H1 (cell line): ENCODE data around the gene MBD5. TPM values are rescaled to one million over a fixed set of nuclear protein-coding genes. Genes with fewer than 3 reads are reported as not detected.

Experiments
- CTCF ChIA-PET: fragments of 300-600 bp; sonication (Branson Sonifier 250); formaldehyde crosslinking; loops from one replicate; lab custom pipeline; 2021; ENCODE audit not compliant: partially characterized antibody; lab: Charles Lee
- POLR2A ChIA-PET: fragments of 300-600 bp; sonication (Branson Sonifier 250); formaldehyde crosslinking; loops from one replicate; lab custom pipeline; 2021; ENCODE audit warnings: inconsistent platforms; ENCODE audit not compliant: partially characterized antibody; lab: Charles Lee
- DNase-seq, 2 experiments: peaks; one replicate each; pipeline versions ENCODE4 v3.0.0 to v3.0.0-alpha.2; 2010 to 2022; ENCODE audit warnings: low spot score in 2 of 2, low read depth in 1 of 2, mixed read lengths in 1 of 2
- FAIRE-seq: peaks from 2 replicates; lab custom pipeline; 2011; peaks lifted over from hg19 to GRCh38; lab: Jason Lieb, UNC
- H2AFZ ChIP-seq: 2 replicates; pipeline ENCODE4 v1.8.1; 2012; ENCODE audit warnings: low read length, inconsistent platforms
- H2AK5ac ChIP-seq: 2 replicates; pipeline ENCODE4 v1.6.1; 2013; ENCODE audit warnings: low read depth, low read length
- H2BK120ac ChIP-seq: replicated peaks from 2 replicates; pipeline ENCODE3; 2013; ENCODE audit warnings: low read depth, low read length, inconsistent platforms
- H2BK12ac ChIP-seq: 2 replicates; pipeline ENCODE4 v1.6.1; 2013; ENCODE audit warnings: low read depth, low read length
- H2BK15ac ChIP-seq: 2 replicates; pipeline ENCODE4 v1.6.1; 2013; ENCODE audit warnings: low read length
- H2BK20ac ChIP-seq: 2 replicates; pipeline ENCODE4 v1.6.1; 2013; ENCODE audit warnings: low read length
- H2BK5ac ChIP-seq: 2 replicates; pipeline ENCODE4 v1.6.1; 2013; ENCODE audit warnings: low read depth, low read length
- H3K14ac ChIP-seq: 2 replicates; pipeline ENCODE4 v1.6.1; 2013; ENCODE audit warnings: inconsistent platforms; ENCODE audit not compliant: insufficient read length
- H3K18ac ChIP-seq: 2 replicates; pipeline ENCODE4 v1.6.1; 2013; ENCODE audit warnings: low read length; ENCODE audit errors: extremely low read depth
- H3K23ac ChIP-seq: 2 replicates; pipeline ENCODE4 v1.6.1; 2013; ENCODE audit warnings: inconsistent platforms; ENCODE audit not compliant: insufficient read length
- H3K23me2 ChIP-seq: 2 replicates; pipeline ENCODE4 v1.6.1; 2013; ENCODE audit warnings: low read depth, low read length
- H3K27ac ChIP-seq: 2 replicates; pipeline ENCODE4 v1.6.1; 2011; ENCODE audit warnings: low read depth, low read length, inconsistent platforms
- H3K27me3 ChIP-seq, 4 experiments: replicated peaks in 1 of 4; 1 replicate in 1 of 4; 2 replicates in 3 of 4; pipeline versions ENCODE4 v1.6.1 to v1.8.1; 2011 to 2013; ENCODE audit warnings: low read length in 3 of 4, mild to moderate bottlenecking in 3 of 4, inconsistent platforms in 2 of 4, mixed read lengths in 2 of 4, moderate library complexity in 1 of 4; ENCODE audit not compliant: control insufficient read depth in 3 of 4, insufficient read depth in 3 of 4; ENCODE audit errors: extremely low read depth in 1 of 4
- H3K36me3 ChIP-seq, 4 experiments: 2 replicates each; pipeline versions ENCODE4 v1.6.1 to v1.8.1; 2011 to 2013; ENCODE audit warnings: mild to moderate bottlenecking in 4 of 4, low read length in 3 of 4, moderate library complexity in 2 of 4, control low read depth in 1 of 4, inconsistent platforms in 1 of 4; ENCODE audit not compliant: insufficient read depth in 4 of 4, control insufficient read depth in 2 of 4
- H3K4ac ChIP-seq: replicated peaks from 2 replicates; pipeline ENCODE3; 2013; ENCODE audit warnings: low read length, low read depth, mixed read lengths, inconsistent platforms; ENCODE audit not compliant: insufficient read length
- H3K4me1 ChIP-seq, 4 experiments: replicated peaks in 1 of 4; 1 replicate in 1 of 4; 2 replicates in 3 of 4; pipeline versions ENCODE4 v1.6.1 to v1.8.1; 2011 to 2013; ENCODE audit warnings: low read length in 3 of 4, inconsistent platforms in 2 of 4, mixed read lengths in 1 of 4; ENCODE audit not compliant: insufficient read depth in 4 of 4, control insufficient read depth in 3 of 4
- H3K4me2 ChIP-seq, 2 experiments: 2 replicates each; pipeline versions ENCODE4 v1.6.1 to v1.8.1; 2011 to 2013; ENCODE audit warnings: low read depth in 2 of 2, low read length in 2 of 2, control low read depth in 1 of 2, inconsistent platforms in 1 of 2, mild to moderate bottlenecking in 1 of 2; ENCODE audit not compliant: insufficient read depth in 1 of 2
- H3K4me3 ChIP-seq, 4 experiments: fragments of 200-600, 300-600 bp in 1 of 4; sonication (generic), shearing (Covaris generic), sonication (Bioruptor Twin) in 1 of 4; 2 replicates each; pipeline versions ENCODE4 v1.5.1 to v1.8.1; 2011 to 2016; ENCODE audit warnings: low read length in 4 of 4, low read depth in 3 of 4, control low read depth in 2 of 4, inconsistent platforms in 2 of 4, mild to moderate bottlenecking in 2 of 4, mixed read lengths in 1 of 4, moderate library complexity in 1 of 4; ENCODE audit not compliant: insufficient read depth in 2 of 4; ENCODE audit errors: extremely low read depth in 1 of 4
- H3K56ac ChIP-seq: replicated peaks from 2 replicates; pipeline ENCODE3; 2013; ENCODE audit warnings: low read depth, mild to moderate bottlenecking, mixed read lengths, low read length, inconsistent platforms; ENCODE audit not compliant: insufficient read length
- H3K79me1 ChIP-seq: 2 replicates; pipeline ENCODE4 v1.6.1; 2013; ENCODE audit warnings: low read depth, low read length, control low read depth
- H3K79me2 ChIP-seq, 2 experiments: 2 replicates each; pipeline versions ENCODE4 v1.6.1 to v1.8.1; 2012 to 2013; ENCODE audit warnings: low read length in 2 of 2, mild to moderate bottlenecking in 2 of 2, inconsistent platforms in 1 of 2; ENCODE audit not compliant: insufficient read depth in 2 of 2, control insufficient read depth in 1 of 2
- H3K9ac ChIP-seq, 4 experiments: replicated peaks in 1 of 4; 1 replicate in 1 of 4; 2 replicates in 3 of 4; pipeline versions ENCODE4 v1.6.1 to v1.8.1; 2011 to 2013; ENCODE audit warnings: low read depth in 3 of 4, low read length in 3 of 4, control low read depth in 2 of 4, mild to moderate bottlenecking in 2 of 4, moderate library complexity in 2 of 4, inconsistent platforms in 1 of 4; ENCODE audit errors: extremely low read depth in 1 of 4
- H3K9me3 ChIP-seq, 2 experiments: 2 replicates each; pipeline versions ENCODE4 v1.6.1 to v1.8.1; 2012 to 2013; ENCODE audit warnings: mild to moderate bottlenecking in 2 of 2, moderate library complexity in 2 of 2, control low read depth in 1 of 2, inconsistent platforms in 1 of 2, low read depth in 1 of 2, low read length in 1 of 2, mixed read lengths in 1 of 2; ENCODE audit not compliant: insufficient read depth in 2 of 2
- H4K20me1 ChIP-seq, 2 experiments: replicated peaks in 1 of 2; 2 replicates each; pipeline versions ENCODE3 to v1.8.1; 2011 to 2013; ENCODE audit warnings: inconsistent platforms in 2 of 2, low read length in 2 of 2, mild to moderate bottlenecking in 1 of 2; ENCODE audit not compliant: insufficient read depth in 2 of 2, control insufficient read depth in 1 of 2
- H4K5ac ChIP-seq: 2 replicates; pipeline ENCODE4 v1.6.1; 2013; ENCODE audit warnings: low read length, low read depth, mixed read lengths, inconsistent platforms; ENCODE audit not compliant: insufficient read length
- H4K8ac ChIP-seq: 2 replicates; pipeline ENCODE4 v1.8.0; 2013; ENCODE audit warnings: mild to moderate bottlenecking, moderate library complexity, low read length, inconsistent platforms; ENCODE audit not compliant: insufficient read depth; ENCODE audit errors: extremely low read depth
- H4K91ac ChIP-seq: replicated peaks from 2 replicates; pipeline ENCODE3; 2013; ENCODE audit warnings: low read length, mixed read lengths, inconsistent platforms; ENCODE audit not compliant: insufficient read length
- CTBP2 ChIP-seq: IDR thresholded peaks from 2 replicates; pipeline ENCODE4 v1.7.0; 2011; ENCODE audit warnings: borderline replicate concordance, mild to moderate bottlenecking, moderate library complexity, mixed read lengths, low read length; ENCODE audit not compliant: insufficient read depth, insufficient read length
- SIN3A ChIP-seq, 2 experiments: IDR thresholded peaks in 1 of 2; conservative IDR thresholded peaks in 1 of 2; 2 replicates each; pipeline ENCODE4 v1.6.1; 2011 to 2012; ENCODE audit warnings: low read length in 2 of 2, improper control_type of control experiment in 1 of 2, low read depth in 1 of 2, mild to moderate bottlenecking in 1 of 2
- WGBS, 2 experiments: shearing (Covaris generic) in 1 of 2; methylation state at CpG; one replicate each; pipeline versions ENCODE4 v1.1.6 to v1.1.7; 2013 to 2015; ENCODE audit warnings: low lambda C conversion rate in 2 of 2, mixed read lengths in 2 of 2, inconsistent platforms in 1 of 2, low coverage in 1 of 2, missing lambda C conversion rate in 1 of 2; ENCODE audit not compliant: insufficient replicate concordance in 2 of 2, insufficient coverage in 1 of 2, insufficient read length in 1 of 2; ENCODE audit errors: extremely low coverage in 1 of 2, missing lambda C conversion rate in 1 of 2; 5-methylcytosine and 5-hydroxymethylcytosine counted together
- polyA plus RNA-seq, 7 experiments: library from polyadenylated mRNA; depleted of rRNA in 3 of 7; stranded (reverse) in 5 of 7; unstranded in 2 of 7; fragments of >200 nt in 5 of 7; fragments of 200-250 nt in 2 of 7; gene quantifications; 1 replicate in 5 of 7; 2 replicates in 1 of 7; 4 replicates in 1 of 7; pipeline versions ENCODE4 v1.2.1 to v1.2.3, GENCODE V29; 2011 to 2013; ENCODE audit warnings: missing spikeins in 2 of 7, mixed read lengths in 2 of 7
- total RNA-seq: library from RNA; stranded (reverse); fragmentation: NEBNext Ultra II Directional; extraction: Animal tissue kit (Norgen Biotek cat#: 25700); gene quantifications from 2 replicates; pipeline ENCODE4 v1.2.1, GENCODE V29; 2021

MBD5 gene
- total and polyA plus RNA-seq, 2 of the 8 experiments (the other 6 are each of a cell fraction or from before 2014, with no cell fraction given) = 9.7 to 29.4 TPM

- Histone ChIP-seq H3K27ac (no peak overlapping the region), H4K91ac (no peak overlapping the region), H3K79me1 (no peaks in the 10 kb centered on the region), H3K4ac (no peak overlapping the region), H3K23ac (no peak overlapping the region), H3K14ac (no peak overlapping the region), H3K27me3 (no peaks in the 10 kb centered on the region), H2BK20ac (no peak overlapping the region), H3K79me2 (peaks cover 24 to 100% of the 10 kb centered on the region in 2 experiments), H3K9me3 (no peaks in the 10 kb centered on the region), H3K36me3 (peaks cover 0 to 3% (median 0%) of the 10 kb centered on the region in 4 experiments; a peak in 1 of 8 replicates), H3K4me2 (no peak overlapping the region), H4K20me1 (peaks cover 2 to 5% of the 10 kb centered on the region in 2 experiments), H4K5ac (no peak overlapping the region), H2BK5ac (no peak overlapping the region), H2AFZ (no peak overlapping the region), H3K56ac (no peak overlapping the region), H2BK12ac (no peak overlapping the region), H3K4me1 (no peaks in the 10 kb centered on the region; a peak in 2 of 7 replicates), H3K4me3 (no peak overlapping the region), H3K9ac (no peak overlapping the region), H2BK15ac (no peak overlapping the region), H2AK5ac (no peak overlapping the region), H2BK120ac (no peak overlapping the region), H4K8ac (no peak overlapping the region), H3K18ac (no peak overlapping the region), H3K23me2 (no peaks in the 10 kb centered on the region)
- CTCF ChIA-PET = interaction anchor here (1.6 kb wide), 1 partner anchor 187 kb away, joined by 3 read pairs; no protein-coding TSS in a partner anchor
- FAIRE-seq = no peak
- POLR2A ChIA-PET = interaction anchor here (1.6 kb wide), 1 partner anchor 21 kb away, joined by 3 read pairs; no protein-coding TSS in a partner anchor
- no peak for DNase-seq
- 89% methylated on average over 2 of the region's 2 CpGs; no CpG with 5 or more reads in 1 of the 2 experiments for WGBS, 2 experiments
- TF ChIP-seq SIN3A (conservative IDR thresholded peaks at IDR 0.05 in 1 of 2, IDR thresholded peaks at IDR 0.05 in 1 of 2; ENCODE audit: low read depth in 1 of 2, low read length in 2 of 2) (no peak), CTBP2 (no peak)
Measured at GRCh38 chr2:148013876-148014275, 7.0 kb upstream of the MBD5 start.
